Mesodermal cell (in vitro differentiated cells): ENCODE measurements around the gene SETD1B.
"Not testable (repeated sequence)": the region's sequence is repeated elsewhere in the genome, so short reads cannot be mapped to it uniquely, and the experiment has no call there.

ENCODE experiments used
- H3K27ac ChIP-seq: 2 replicates; pipeline ENCODE4 v1.7.0; 2013; ENCODE audit warnings: mild to moderate bottlenecking, low read depth, low read length, moderate library complexity; ENCODE audit not compliant: severe bottlenecking
- H3K36me3 ChIP-seq: 2 replicates; pipeline ENCODE4 v1.7.1; 2013; ENCODE audit warnings: mild to moderate bottlenecking, low read length, moderate library complexity; ENCODE audit not compliant: control insufficient read depth, insufficient read depth
- H3K4me1 ChIP-seq: one replicate; pipeline ENCODE4 v1.7.1; 2013; ENCODE audit warnings: mild to moderate bottlenecking, low read length; ENCODE audit not compliant: insufficient read depth, control insufficient read depth, poor library complexity, severe bottlenecking
- H3K4me3 ChIP-seq: 2 replicates; pipeline ENCODE4 v1.7.0; 2013; ENCODE audit warnings: low read length, control low read depth, mild to moderate bottlenecking; ENCODE audit not compliant: insufficient read depth, poor library complexity, severe bottlenecking; ENCODE audit errors: extremely low read depth
- H3K9me3 ChIP-seq: 2 replicates; pipeline ENCODE4 v1.7.1; 2013; ENCODE audit warnings: mild to moderate bottlenecking, low read length, moderate library complexity; ENCODE audit not compliant: control insufficient read depth
- WGBS, 2 experiments: methylation state at CpG; one replicate each; pipeline ENCODE4 v1.1.5; 2013; ENCODE audit warnings: missing lambda C conversion rate in 2 of 2; ENCODE audit not compliant: insufficient coverage in 2 of 2; 5-methylcytosine and 5-hydroxymethylcytosine counted together

SETD1B gene

GRCh38 chr12:121866331-121866730, 62.5 kb downstream of the SETD1B start:
- WGBS, 2 experiments: 90 to 100% methylated on average over 1 to 2 of the region's 4 CpGs
- Histone ChIP-seq H3K36me3 (no peaks in the 10 kb centered on the region), H3K9me3 (no peaks in the 10 kb centered on the region), H3K27ac (no peak overlapping the region), H3K4me1 (no peaks in the 10 kb centered on the region), H3K4me3 (no peak overlapping the region)

- not testable (repeated sequence) for H3K9me3 ChIP-seq, H3K27ac ChIP-seq, H3K4me3 ChIP-seq, H3K36me3 ChIP-seq, H3K4me1 ChIP-seq
- WGBS, 2 experiments: 83% methylated on average over 4 of the region's 8 CpGs; no CpG with 5 or more reads in 1 of the 2 experiments
These were observed 65.4 kb downstream of the SETD1B start for GRCh38 chr12:121869229-121869628.

- Histone ChIP-seq H3K4me1 (peaks cover 10% of the 10 kb centered on the region), H3K4me3 (no peak overlapping the region), H3K36me3 (no peaks in the 10 kb centered on the region), H3K9me3 (no peaks in the 10 kb centered on the region), H3K27ac (no peak overlapping the region)
- WGBS, 2 experiments: 84 to 100% methylated on average over 2 to 3 of the region's 3 CpGs
These were observed 67.7 kb downstream of the SETD1B start for GRCh38 chr12:121871467-121871866.

GRCh38 chr12:121872546-121873215, 68.9 kb downstream of the SETD1B start:
- Histone ChIP-seq H3K4me1 (peaks cover 10% of the 10 kb centered on the region), H3K9me3 (no peaks in the 10 kb centered on the region), H3K36me3 (no peaks in the 10 kb centered on the region), H3K4me3 (no peak overlapping the region), H3K27ac (peak overlapping the region; percentile 89)
- 76 to 82% methylated on average over 1 to 4 of the region's 5 CpGs for WGBS, 2 experiments

GRCh38 chr12:121873216-121873569, 69.4 kb downstream of the SETD1B start:
- peaks cover 10% of the 10 kb centered on the region for H3K4me1 ChIP-seq
- no peaks in the 10 kb centered on the region for H3K36me3 ChIP-seq
- H3K9me3 ChIP-seq: no peaks in the 10 kb centered on the region
- 78 to 95% methylated on average over 5 to 6 of the region's 6 CpGs for WGBS, 2 experiments
- no peak overlapping the region for H3K4me3 ChIP-seq
- H3K27ac ChIP-seq: peak overlapping the region; percentile 89

- Histone ChIP-seq H3K36me3 (no peaks in the 10 kb centered on the region), H3K27ac (no peak overlapping the region), H3K9me3 (no peaks in the 10 kb centered on the region), H3K4me3 (no peak overlapping the region), H3K4me1 (peaks cover 10% of the 10 kb centered on the region)
- WGBS, 2 experiments: 94% methylated on average over 3 of the region's 6 CpGs; no CpG with 5 or more reads in 1 of the 2 experiments
These were observed 70.3 kb downstream of the SETD1B start for GRCh38 chr12:121874071-121874470.

GRCh38 chr12:121875582-121875981, 71.8 kb downstream of the SETD1B start:
- WGBS, 2 experiments: 82 to 89% methylated on average over 3 to 6 of the region's 6 CpGs
- H3K27ac ChIP-seq: no peak overlapping the region

GRCh38 chr12:121876080-121876447, 72.3 kb downstream of the SETD1B start:
- H3K9me3 ChIP-seq, H3K4me3 ChIP-seq, H3K4me1 ChIP-seq, H3K36me3 ChIP-seq, H3K27ac ChIP-seq: not testable (repeated sequence)
- WGBS, 2 experiments: 80 to 98% methylated on average over 3 to 6 of the region's 8 CpGs

More at GRCh38 chr12:121875582-121875981, 71.8 kb downstream of the SETD1B start:
- H3K36me3 ChIP-seq: no peaks in the 10 kb centered on the region
- no peak overlapping the region for H3K4me3 ChIP-seq
- H3K4me1 ChIP-seq: peaks cover 10% of the 10 kb centered on the region
- no peaks in the 10 kb centered on the region for H3K9me3 ChIP-seq
